Esophagus muscularis mucosa (tissue), 4 donors: ENCODE results near the gene HNRNPA3.
"Not testable (repeated sequence)": the region's sequence is repeated elsewhere in the genome, so short reads cannot be mapped to it uniquely, and the experiment has no call there.

ENCODE experiments used
- EP300 ChIP-seq: sonication (generic); formaldehyde crosslinking; IDR thresholded peaks from one replicate; pipeline ENCODE4 v1.6.1; 2017; ENCODE audit warnings: antibody characterized with exemption
- POLR2A ChIP-seq: fragments of 450-650 bp; IDR thresholded peaks from one replicate; pipeline ENCODE4 v1.6.1; 2017; ENCODE audit warnings: antibody characterized with exemption, moderate library complexity, mild to moderate bottlenecking, low read depth
- POLR2AphosphoS5 ChIP-seq, 2 donors: sonication (generic); formaldehyde crosslinking; IDR thresholded peaks; one replicate each; pipeline ENCODE4 v1.6.1; 2017; ENCODE audit warnings: antibody characterized with exemption in 2 of 2
- TF ChIP-seq, protein P1 (sequence below), 3 experiments: fragments of 200-600 bp in 2 of 3; fragments of 450-650 bp in 1 of 3; sonication (generic) in 2 of 3; IDR thresholded peaks; one replicate each; pipeline ENCODE4 v1.5.1; 2017 to 2019; ENCODE audit warnings: antibody characterized with exemption in 3 of 3, mild to moderate bottlenecking in 2 of 3, moderate library complexity in 1 of 3

- TF ChIP-seq, protein P1, sequence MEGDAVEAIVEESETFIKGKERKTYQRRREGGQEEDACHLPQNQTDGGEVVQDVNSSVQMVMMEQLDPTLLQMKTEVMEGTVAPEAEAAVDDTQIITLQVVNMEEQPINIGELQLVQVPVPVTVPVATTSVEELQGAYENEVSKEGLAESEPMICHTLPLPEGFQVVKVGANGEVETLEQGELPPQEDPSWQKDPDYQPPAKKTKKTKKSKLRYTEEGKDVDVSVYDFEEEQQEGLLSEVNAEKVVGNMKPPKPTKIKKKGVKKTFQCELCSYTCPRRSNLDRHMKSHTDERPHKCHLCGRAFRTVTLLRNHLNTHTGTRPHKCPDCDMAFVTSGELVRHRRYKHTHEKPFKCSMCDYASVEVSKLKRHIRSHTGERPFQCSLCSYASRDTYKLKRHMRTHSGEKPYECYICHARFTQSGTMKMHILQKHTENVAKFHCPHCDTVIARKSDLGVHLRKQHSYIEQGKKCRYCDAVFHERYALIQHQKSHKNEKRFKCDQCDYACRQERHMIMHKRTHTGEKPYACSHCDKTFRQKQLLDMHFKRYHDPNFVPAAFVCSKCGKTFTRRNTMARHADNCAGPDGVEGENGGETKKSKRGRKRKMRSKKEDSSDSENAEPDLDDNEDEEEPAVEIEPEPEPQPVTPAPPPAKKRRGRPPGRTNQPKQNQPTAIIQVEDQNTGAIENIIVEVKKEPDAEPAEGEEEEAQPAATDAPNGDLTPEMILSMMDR (IDR thresholded peaks at IDR 0.05), result not testable (repeated sequence)
- TF ChIP-seq POLR2A; POLR2AphosphoS5 (IDR thresholded peaks at IDR 0.05); EP300: not testable (repeated sequence)
Measured at GRCh38 chr2:177200419-177200818, 12.2 kb upstream of the HNRNPA3 start.
